ENCODE results near the gene EPHA1.
"Not testable (repeated sequence)": the region's sequence is repeated elsewhere in the genome, so short reads cannot be mapped to it uniquely, and the experiment has no call there.

The EPHA1 gene

GRCh38 chr7:143402233-143402632 is 6.4 kb downstream of the EPHA1 start:
- not testable (repeated sequence) for DNase-seq (ENCODE audit: low read depth)

- no peak for DNase-seq (ENCODE audit: low read depth)
These were observed 7.4 kb downstream of the EPHA1 start for GRCh38 chr7:143401265-143401664.

GRCh38 chr7:143399642-143400041 is 9.0 kb downstream of the EPHA1 start:
- DNase-seq (ENCODE audit: low read depth), result no peak

- no peak for DNase-seq (ENCODE audit: low read depth)
These were observed 9.5 kb downstream of the EPHA1 start for GRCh38 chr7:143399151-143399550.

- no peak for DNase-seq (ENCODE audit: low read depth)
These were observed 10.0 kb downstream of the EPHA1 start for GRCh38 chr7:143398616-143399015.

- DNase-seq (ENCODE audit: low read depth), result no peak
These were observed 10.7 kb downstream of the EPHA1 start for GRCh38 chr7:143397710-143398530.

- no peak for DNase-seq (ENCODE audit: low read depth)
These were observed 11.8 kb downstream of the EPHA1 start for GRCh38 chr7:143396625-143397556.

- no peak for DNase-seq (ENCODE audit: low read depth)
These were observed 12.5 kb downstream of the EPHA1 start for GRCh38 chr7:143396182-143396581.

- DNase-seq (ENCODE audit: low read depth), result no peak
These were observed 13.2 kb downstream of the EPHA1 start for GRCh38 chr7:143395187-143396149.

- DNase-seq (ENCODE audit: low read depth), result no peak
These were observed 13.9 kb downstream of the EPHA1 start for GRCh38 chr7:143394777-143395176.

- no peak for DNase-seq (ENCODE audit: low read depth)
These were observed 14.6 kb downstream of the EPHA1 start for GRCh38 chr7:143394068-143394467.

GRCh38 chr7:143393267-143394041 is 15.2 kb downstream of the EPHA1 start:
- no peak for DNase-seq (ENCODE audit: low read depth)

- no peak for DNase-seq (ENCODE audit: low read depth)
These were observed 15.8 kb downstream of the EPHA1 start for GRCh38 chr7:143392875-143393266.

- DNase-seq (ENCODE audit: low read depth), result not testable (repeated sequence)
These were observed 16.2 kb downstream of the EPHA1 start for GRCh38 chr7:143392427-143392826.

- DNase-seq (ENCODE audit: low read depth), result peak; percentile 43
These were observed 16.9 kb downstream of the EPHA1 start for GRCh38 chr7:143391462-143392404.

GRCh38 chr7:143390773-143391317 is 17.8 kb downstream of the EPHA1 start:
- DNase-seq (ENCODE audit: low read depth), result no peak

- DNase-seq (ENCODE audit: low read depth), result no peak
These were observed 18.4 kb downstream of the EPHA1 start for GRCh38 chr7:143390104-143390772.

- DNase-seq (ENCODE audit: low read depth), result no peak
These were observed 19.1 kb downstream of the EPHA1 start for GRCh38 chr7:143389316-143390103.

All from GM04504 (cell line).